Endometrium (tissue), 2 donors: ENCODE measurements around the gene KRTAP16-1.

ENCODE experiments used
- FAIRE-seq: peaks from 2 replicates; lab custom pipeline; 2012; peaks lifted over from hg19 to GRCh38; lab: Jason Lieb, UNC
- donor health status: control.
- donor health status: control.

Gene KRTAP16-1

GRCh38 chr17:41329279-41329948 is 20.3 kb upstream of the KRTAP16-1 start:
- no peak for FAIRE-seq

GRCh38 chr17:41328207-41328606 is 19.1 kb upstream of the KRTAP16-1 start:
- FAIRE-seq = no peak

DNA sequence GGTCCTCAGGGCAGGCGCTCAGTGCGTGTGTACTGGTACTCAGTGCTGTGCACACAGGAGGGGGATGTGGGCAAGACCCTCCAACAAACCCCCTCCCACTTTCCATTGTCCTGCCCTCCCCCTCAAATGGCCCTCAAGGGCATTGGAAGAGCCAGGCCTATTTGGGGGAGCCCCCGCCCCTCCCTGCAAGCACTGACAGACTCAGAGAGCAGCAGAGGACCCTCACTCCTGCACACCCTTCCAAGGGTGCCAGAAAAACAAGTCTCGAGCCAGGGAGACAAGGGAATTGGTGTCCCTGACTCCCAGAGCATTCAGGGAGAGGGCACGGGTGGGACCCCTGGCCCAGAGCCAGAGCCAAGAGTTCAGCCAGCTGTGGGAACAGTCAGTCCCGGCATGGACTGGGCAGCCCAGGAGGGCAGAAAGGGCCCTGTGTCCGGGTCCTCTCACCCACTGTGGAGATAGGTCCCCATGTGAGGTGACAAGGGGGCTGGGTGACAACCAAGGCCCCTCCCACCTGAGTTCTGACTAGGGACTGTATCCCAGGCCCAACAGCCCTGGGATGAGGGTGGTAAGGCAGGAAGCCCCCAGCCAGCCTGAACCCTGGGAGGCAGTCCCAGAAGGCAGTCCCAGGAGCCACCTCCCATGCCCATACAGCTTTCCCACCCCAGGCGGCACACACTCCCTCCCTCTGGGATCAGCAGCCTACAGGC is 18.5 kb upstream of the KRTAP16-1 start:
- no peak for FAIRE-seq

- no peak for FAIRE-seq
Observed at GRCh38 chr17:41326173-41327145, 17.4 kb upstream of the KRTAP16-1 start.

- FAIRE-seq = no peak
Observed at GRCh38 chr17:41325611-41326010, 16.5 kb upstream of the KRTAP16-1 start.

DNA sequence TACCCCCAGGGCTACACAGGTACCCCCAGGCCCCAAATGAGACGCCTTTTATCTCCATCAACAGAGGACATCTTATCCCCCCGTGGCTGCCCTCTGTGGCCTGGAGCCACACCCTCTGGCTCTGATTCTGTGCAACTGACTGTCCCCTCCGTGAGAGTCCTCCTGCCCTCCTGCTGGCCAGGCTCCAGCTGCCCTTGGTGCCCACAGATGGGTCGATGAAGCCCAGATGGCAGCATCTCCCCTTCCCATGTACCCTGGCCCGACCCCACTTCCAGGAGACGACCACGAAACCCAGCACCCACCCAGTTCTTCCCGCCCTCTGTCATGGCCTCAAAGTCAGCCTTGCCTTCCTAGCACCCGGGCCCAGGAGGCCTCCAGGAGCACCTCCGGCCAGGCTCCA is 16.0 kb upstream of the KRTAP16-1 start:
- FAIRE-seq = no peak

GRCh38 chr17:41324180-41325075 is 15.3 kb upstream of the KRTAP16-1 start:
- FAIRE-seq = no peak

DNA sequence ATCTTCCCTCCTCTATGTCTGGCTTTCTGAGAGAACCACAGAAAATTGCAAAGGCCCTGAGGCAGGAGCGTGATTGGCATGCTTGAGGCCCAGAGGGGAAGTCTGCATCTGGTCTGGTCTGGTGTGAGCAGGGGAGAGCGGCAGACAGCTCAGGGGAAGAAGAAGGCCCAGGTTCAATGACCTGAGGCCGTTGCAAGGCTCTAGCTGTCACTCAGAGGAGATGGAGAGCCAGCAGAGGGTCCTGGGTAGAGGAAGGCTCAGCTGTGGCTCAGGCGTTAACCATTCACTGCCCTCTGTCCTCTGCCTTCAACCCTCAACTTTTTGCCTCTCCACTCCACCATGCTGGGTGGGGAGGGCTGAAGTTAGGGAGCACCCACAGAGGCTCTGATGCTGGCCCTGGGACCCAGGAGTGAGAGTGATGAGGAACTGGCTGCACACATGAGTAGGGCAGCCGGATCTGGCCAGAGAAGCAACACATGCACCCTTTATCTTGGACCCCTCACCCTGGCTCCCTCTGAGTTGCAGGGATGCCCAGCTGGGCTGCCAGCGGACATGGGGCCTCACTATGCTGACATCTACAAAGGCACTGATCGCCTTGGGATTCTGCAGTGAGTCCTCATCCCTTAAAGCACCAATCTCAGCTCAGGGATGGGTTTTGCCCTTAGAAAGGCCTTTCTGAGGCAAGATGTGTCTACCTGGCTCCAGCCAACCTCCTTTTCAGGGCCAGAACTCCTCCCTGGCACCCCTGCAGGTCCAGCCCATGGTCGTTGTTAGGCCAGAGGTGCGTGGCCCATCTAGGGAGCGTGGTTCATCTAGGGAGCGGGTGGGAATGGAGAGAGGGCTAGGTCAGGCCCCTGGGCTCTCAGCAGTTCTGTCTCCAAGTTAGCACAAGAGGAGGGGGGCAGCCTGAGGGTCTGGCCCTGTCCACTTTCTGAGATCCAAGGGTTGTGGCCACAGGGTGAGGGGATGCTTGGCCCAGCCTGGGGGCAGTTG is 14.1 kb upstream of the KRTAP16-1 start:
- FAIRE-seq = no peak

DNA sequence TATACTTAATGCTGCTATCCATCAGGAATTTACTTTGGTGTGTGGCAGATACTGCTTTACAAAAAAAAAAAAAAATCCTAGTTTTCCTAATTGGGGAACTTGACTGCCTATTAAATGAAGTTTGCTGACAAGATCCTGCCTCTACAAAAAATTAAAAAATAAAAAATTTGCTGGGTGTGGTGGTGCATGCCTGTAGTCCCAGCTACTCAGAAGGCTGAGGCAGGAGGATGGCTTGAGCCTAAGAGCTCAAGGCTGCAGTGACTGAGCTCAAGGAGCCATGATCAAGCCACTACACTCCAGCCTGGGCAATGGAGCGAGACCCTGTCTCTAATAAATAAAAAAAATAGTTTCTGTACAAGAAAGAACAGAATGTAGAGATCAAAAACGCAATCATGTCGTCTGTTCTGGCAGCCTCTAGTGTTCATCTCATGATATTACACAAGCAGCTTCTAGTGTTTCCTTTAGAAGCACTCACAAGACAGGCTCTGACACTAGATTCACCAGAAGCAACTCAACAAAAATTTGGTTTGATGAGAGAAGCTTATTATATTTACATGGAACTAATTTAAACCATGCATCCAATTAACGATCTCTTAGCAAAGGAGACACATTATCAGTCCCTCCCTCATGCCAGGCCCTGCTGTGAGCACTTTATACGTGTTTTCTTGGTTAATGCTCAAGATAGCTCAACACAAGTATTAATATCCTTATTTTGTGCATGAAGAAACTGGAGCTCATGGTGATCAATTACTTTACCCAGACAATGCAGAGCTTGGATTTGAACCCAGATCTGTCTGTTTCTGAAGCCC is 13.2 kb upstream of the KRTAP16-1 start:
- peak; percentile 29 for FAIRE-seq

GRCh38 chr17:41318231-41318630 is 9.1 kb upstream of the KRTAP16-1 start:
- FAIRE-seq = no peak

- no peak for FAIRE-seq
Observed at GRCh38 chr17:41315814-41316445, 6.8 kb upstream of the KRTAP16-1 start.

DNA sequence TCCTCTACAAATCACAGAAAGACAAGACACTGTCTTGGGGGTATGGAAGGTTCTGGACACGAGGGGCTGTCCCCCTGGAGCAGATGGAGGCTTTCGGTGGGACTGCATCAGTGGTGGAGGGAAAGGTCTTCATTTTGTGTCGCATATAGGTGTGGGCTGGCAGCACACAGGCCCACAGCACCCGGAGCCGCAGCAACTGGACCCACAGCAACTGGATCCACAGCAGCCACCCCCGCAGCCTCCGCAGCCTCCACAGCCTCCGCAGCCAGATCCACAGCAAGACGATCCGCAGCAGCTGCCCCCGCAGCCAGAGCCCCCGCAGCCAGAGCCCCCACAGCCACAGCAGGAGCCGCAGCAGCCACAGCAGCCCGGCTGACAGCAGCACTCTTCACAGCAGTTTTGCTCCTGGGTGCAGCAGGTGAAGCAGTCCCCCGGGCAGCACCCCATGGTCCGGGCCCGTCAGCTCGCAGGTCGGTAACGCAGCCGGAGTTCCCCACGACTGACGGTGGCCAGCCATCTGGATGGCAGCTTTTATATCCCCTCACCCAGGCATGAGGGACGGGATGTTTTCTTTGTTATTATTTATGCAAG is 6.2 kb upstream of the KRTAP16-1 start, which contains the start of gene KRTAP17-1:
TSS of gene KRTAP17-1 (minus strand) at position 507 of the 591 bp plus-strand sequence. CDS start at position 447, 60 bp downstream.
- FAIRE-seq = no peak

- no peak for FAIRE-seq
Observed at GRCh38 chr17:41311111-41311510, 2.0 kb upstream of the KRTAP16-1 start.

GRCh38 chr17:41308251-41308917 is 725 bp downstream of the KRTAP16-1 start:
- no peak for FAIRE-seq

DNA sequence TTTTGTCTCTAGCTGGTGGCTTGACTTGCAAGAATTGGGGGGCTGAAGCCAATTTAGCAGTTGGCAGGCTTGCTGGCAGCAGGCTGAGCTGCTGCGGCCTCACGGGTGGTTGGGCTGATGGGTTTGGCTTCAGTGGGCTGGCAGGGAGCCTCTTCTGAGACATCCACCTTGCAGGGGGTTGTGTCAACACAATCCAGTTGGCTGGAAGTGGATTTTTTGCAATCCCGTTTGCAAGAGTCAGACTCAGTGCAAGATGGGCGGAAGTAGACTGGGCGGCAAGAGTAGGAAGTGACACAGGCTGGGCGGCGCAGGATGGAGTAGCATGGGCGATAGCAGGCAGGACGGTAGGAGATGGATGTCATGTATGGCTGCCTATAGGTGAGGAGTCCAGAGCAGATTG is 1.5 kb downstream of the KRTAP16-1 start:
- FAIRE-seq = no peak

DNA sequence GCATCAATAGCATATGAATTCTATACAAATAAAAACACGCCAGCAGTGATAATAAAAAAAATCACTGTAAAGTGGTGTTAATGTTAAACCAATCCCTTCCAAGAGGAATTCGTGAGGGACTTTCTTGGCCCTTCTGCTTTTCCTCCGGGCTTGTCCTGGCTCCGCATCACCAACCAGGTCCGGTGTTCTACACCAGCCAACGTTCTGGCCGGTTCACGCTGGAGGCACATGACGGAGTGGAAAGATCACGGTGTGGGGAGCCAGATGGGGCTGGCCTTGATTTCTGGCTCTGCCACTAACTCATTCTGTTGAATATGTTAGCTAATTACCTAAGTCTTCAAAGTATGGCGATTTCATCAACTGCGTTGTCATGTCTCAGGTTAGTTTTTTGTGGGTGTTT is 5.0 kb downstream of the KRTAP16-1 start:
- no peak for FAIRE-seq

- FAIRE-seq = no peak
Observed at GRCh38 chr17:41302981-41303380, 6.1 kb downstream of the KRTAP16-1 start.
